A673 (cell line): ENCODE data around the gene LRRC51. TPM values are rescaled to one million over a fixed set of nuclear protein-coding genes. Genes with fewer than 3 reads are reported as not detected.

ENCODE experiments used
- BruUV-seq: library from RNA; stranded (reverse); fragments of 400-500 nt; replicated peaks from 2 replicates; lab custom pipeline; 2021; lab: Mats Ljungman, UMichigan
- CTCF ChIA-PET: fragments of 300-600 bp; sonication (Branson Sonifier 250); formaldehyde crosslinking; loops from one replicate; lab custom pipeline; 2022; ENCODE audit warnings: antibody characterized with exemption; lab: Charles Lee
- POLR2A ChIA-PET: fragments of 300-600 bp; sonication (Branson Sonifier 250); formaldehyde crosslinking; loops from one replicate; lab custom pipeline; 2022; ENCODE audit warnings: antibody characterized with exemption; ENCODE audit not compliant: low non-redundant PET; lab: Charles Lee
- DNase-seq: peaks from one replicate; pipeline ENCODE4 v3.0.0-alpha.2; 2015; ENCODE audit warnings: low spot score
- H3K27ac ChIP-seq: fragments of 200-600 bp; sonication (generic); 2 replicates; pipeline ENCODE4 v1.5.1; 2016; ENCODE audit warnings: mixed run types, low read depth, mild to moderate bottlenecking, mixed read lengths, antibody characterized with exemption, low read length; ENCODE audit not compliant: poor library complexity, severe bottlenecking
- H3K27me3 ChIP-seq: fragments of 200-600 bp; sonication (generic); replicated peaks from 2 replicates; pipeline ENCODE4 v1.6.1; 2017; ENCODE audit warnings: mixed run types, low read depth, mild to moderate bottlenecking, mixed read lengths, antibody characterized with exemption, low read length; ENCODE audit not compliant: insufficient read depth, poor library complexity
- H3K36me3 ChIP-seq: fragments of 200-600 bp; sonication (generic); 2 replicates; pipeline ENCODE4 v1.6.1; 2016; ENCODE audit warnings: mixed run types, mild to moderate bottlenecking, mixed read lengths, antibody characterized with exemption, low read length; ENCODE audit not compliant: insufficient read depth, poor library complexity, severe bottlenecking
- H3K4me1 ChIP-seq: fragments of 200-600 bp; sonication (generic); 2 replicates; pipeline ENCODE4 v1.6.1; 2017; ENCODE audit warnings: mixed run types, mild to moderate bottlenecking, mixed read lengths, antibody characterized with exemption, low read length; ENCODE audit not compliant: insufficient read depth, poor library complexity, severe bottlenecking
- H3K4me3 ChIP-seq: fragments of 200-600 bp; sonication (generic); 2 replicates; pipeline ENCODE4 v1.5.1; 2016; ENCODE audit warnings: low read depth, mixed run types, mild to moderate bottlenecking, mixed read lengths, low read length; ENCODE audit not compliant: poor library complexity, severe bottlenecking
- H3K9me3 ChIP-seq: fragments of 200-600 bp; sonication (generic); 2 replicates; pipeline ENCODE4 v1.6.1; 2016; ENCODE audit warnings: mixed run types, low read depth, mild to moderate bottlenecking, mixed read lengths, antibody characterized with exemption, low read length; ENCODE audit not compliant: poor library complexity, severe bottlenecking
- CTCF ChIP-seq: fragments of 300-800, 200-600 bp; sonication (generic); conservative IDR thresholded peaks from 2 replicates; pipeline ENCODE4 v1.5.1; 2017; ENCODE audit warnings: low read depth, mild to moderate bottlenecking, antibody characterized with exemption, low read length, moderate library complexity, mixed read lengths
- EZH2 ChIP-seq: fragments of 200-600 bp; sonication (generic); IDR thresholded peaks from 2 replicates; pipeline ENCODE4 v1.6.1; 2017; ENCODE audit warnings: borderline replicate concordance, low read depth, mild to moderate bottlenecking, mixed read lengths, antibody characterized with exemption, low read length; ENCODE audit not compliant: poor library complexity, severe bottlenecking
- intact Hi-C: fragments of 100-400 bp; cut with micrococcal nuclease; formaldehyde crosslinking; loops from one replicate; pipeline ENCODE4 v1.10.0; 2022; ENCODE audit not compliant: unreplicated experiment
- total RNA-seq: library from RNA; stranded (reverse); gene quantifications from 2 replicates; pipeline ENCODE4 v1.2.3, GENCODE V29; 2021

The LRRC51 gene
- total RNA-seq, 1 experiment from 2014 or later, result 13.9 TPM

- no TSS peak for BruUV-seq
- no peak for TF ChIP-seq EZH2
- TF ChIP-seq CTCF, result no peak
- intact Hi-C loops, result loop anchor here (2.0 kb wide), 1 partner anchor 15 kb away; no protein-coding TSS in a partner anchor
- H3K27me3 ChIP-seq, result no peaks in the 10 kb centered on the region
- CTCF ChIA-PET, result no interaction called here
- peak overlapping the region; percentile 90 for H3K27ac ChIP-seq
- no peaks in the 10 kb centered on the region for H3K9me3 ChIP-seq
- H3K36me3 ChIP-seq, result no peaks in the 10 kb centered on the region
- DNase-seq, result no peak
- POLR2A ChIA-PET, result no interaction called here
- peaks cover 39% of the 10 kb centered on the region for H3K4me1 ChIP-seq
- peak overlapping the region; percentile 51 for H3K4me3 ChIP-seq
Measured at GRCh38 chr11:72042064-72042745, 38.4 kb upstream of the LRRC51 start.

GRCh38 chr11:72045849-72046248 lies 34.8 kb upstream of the LRRC51 start:
- H3K4me1 ChIP-seq, result peaks cover 9% of the 10 kb centered on the region
- intact Hi-C loops, result no loop called here
- no peak overlapping the region for H3K4me3 ChIP-seq
- H3K36me3 ChIP-seq, result no peaks in the 10 kb centered on the region
- no peak for DNase-seq
- ChIA-PET POLR2A (no interaction called here), CTCF (interaction anchor here (0.6 kb wide), 2 partner anchors 10 to 13 kb away, joined by 3 read pairs; no protein-coding TSS in a partner anchor)
- H3K27me3 ChIP-seq, result no peaks in the 10 kb centered on the region
- no peaks in the 10 kb centered on the region for H3K9me3 ChIP-seq
- no TSS peak for BruUV-seq
- H3K27ac ChIP-seq, result peak overlapping the region; percentile 21
- TF ChIP-seq CTCF (no peak), EZH2 (no peak)

GRCh38 chr11:72048766-72049460 lies 31.7 kb upstream of the LRRC51 start:
- TF ChIP-seq CTCF (no peak), EZH2 (no peak)
- ChIA-PET POLR2A (no interaction called here), CTCF (no interaction called here)
- Histone ChIP-seq H3K4me3 (no peak overlapping the region), H3K36me3 (no peaks in the 10 kb centered on the region), H3K9me3 (no peaks in the 10 kb centered on the region), H3K27ac (peak overlapping the region; percentile 39), H3K27me3 (no peaks in the 10 kb centered on the region), H3K4me1 (no peaks in the 10 kb centered on the region)
- no TSS peak for BruUV-seq
- no peak for DNase-seq
- intact Hi-C loops, result no loop called here
